ENCODE measurements around the gene ARL6IP6. TPM values are rescaled to one million over a fixed set of nuclear protein-coding genes. Genes with fewer than 3 reads are reported as not detected.

Gene ARL6IP6
- total and polyA plus RNA-seq, 2 donors (not counting 1 experiment from before 2014, with no cell fraction given): 17.8 to 20.4 TPM

DNA sequence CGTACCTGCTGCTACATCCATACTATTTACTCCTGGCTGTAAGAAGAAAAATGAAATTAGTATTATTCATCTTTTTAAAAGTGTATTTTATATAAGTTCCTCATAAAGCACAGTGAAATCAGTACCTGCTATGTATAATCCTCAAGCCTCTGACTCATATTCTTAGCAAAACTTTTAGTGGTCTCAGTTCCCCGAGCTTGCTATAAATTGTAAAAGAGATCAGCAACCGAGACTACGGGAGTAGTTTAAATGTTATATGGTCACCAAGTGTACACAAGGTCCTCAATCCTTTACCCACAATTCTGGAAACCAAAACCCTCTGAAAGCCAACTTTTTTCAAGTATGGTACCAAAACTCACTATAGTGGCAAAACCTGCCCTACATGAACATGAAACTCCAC is 25.4 kb upstream of the ARL6IP6 start:
- POLR2A ChIA-PET: no interaction called here

More for the DNA sequence above, 25.4 kb upstream of the ARL6IP6 start:
- Histone ChIP-seq H3K27ac (ENCODE audit: low read length in 2 of 2) (no peak overlapping the region), H3K4me3 (ENCODE audit: control extremely low read depth in 1 of 5, extremely low read depth in 1 of 5, insufficient read depth in 1 of 5, low read depth in 2 of 5, low read length in 4 of 5) (no peak overlapping the region), H3K4me1 (ENCODE audit: control insufficient read depth in 2 of 2, insufficient read depth in 2 of 2, low read length in 2 of 2) (peaks cover 3 to 15% of the 10 kb centered on the region in 2 donors), H3K4me2 (replicated peaks; ENCODE audit: low read depth, low read length, poor library complexity, severe bottlenecking) (no peak overlapping the region), H3K79me2 (ENCODE audit: control insufficient read depth, insufficient read depth, low read length) (peaks cover 51% of the 10 kb centered on the region), H3K9me3 (ENCODE audit: control extremely low read depth in 1 of 3, control insufficient read depth in 2 of 3, insufficient read depth in 1 of 3, low read length in 2 of 3) (peaks cover 0 to 1% (median 0%) of the 10 kb centered on the region in 3 donors), H3K9ac (ENCODE audit: low read length) (no peak overlapping the region), H2AFZ (ENCODE audit: insufficient read depth, low read depth, low read length, poor library complexity, severe bottlenecking) (no peak overlapping the region), H3K27me3 (replicated peaks in 1 of 4; ENCODE audit: control extremely low read depth in 1 of 4, control insufficient read depth in 3 of 4, insufficient read depth in 4 of 4, low read length in 3 of 4) (no peaks in the 10 kb centered on the region), H3K36me3 (replicated peaks in 1 of 2; ENCODE audit: control extremely low read depth in 1 of 2, control insufficient read depth in 1 of 2, extremely low read depth in 1 of 2, insufficient read depth in 2 of 2, low read length in 1 of 2) (peaks cover 4 to 16% of the 10 kb centered on the region in 2 experiments), H4K20me1 (ENCODE audit: control insufficient read depth, insufficient read depth, low read length, poor library complexity, severe bottlenecking) (peaks cover 10% of the 10 kb centered on the region)
- ATAC-seq (ENCODE audit: low read depth) (no peak), DNase-seq (no peak)
- Mint-ChIP-seq H3K27me3 (no peaks in the 10 kb centered on the region), H3K4me3 (no peak overlapping the region), H3K27ac (no peak overlapping the region), H3K4me1 (peaks cover 24% of the 10 kb centered on the region), H3K9me3 (ENCODE audit: insufficient read depth) (no peaks in the 10 kb centered on the region)
- no CpG with 5 or more reads among the region's 4 CpGs for WGBS (ENCODE audit: insufficient coverage)
- CTCF ChIA-PET: no interaction called here
- TF ChIP-seq EZH2 (IDR thresholded peaks at IDR 0.05; ENCODE audit: borderline replicate concordance, insufficient read depth, low read depth, low read length, poor library complexity, severe bottlenecking): no peak
- no peak for TF ChIP-seq CTCF (IDR thresholded peaks at IDR 0.05)
- intact Hi-C loops (cut with micrococcal nuclease): no loop called here

Data from B cell (primary cell).